ENCODE measurements around the gene CERS3.

Gene CERS3

DNA sequence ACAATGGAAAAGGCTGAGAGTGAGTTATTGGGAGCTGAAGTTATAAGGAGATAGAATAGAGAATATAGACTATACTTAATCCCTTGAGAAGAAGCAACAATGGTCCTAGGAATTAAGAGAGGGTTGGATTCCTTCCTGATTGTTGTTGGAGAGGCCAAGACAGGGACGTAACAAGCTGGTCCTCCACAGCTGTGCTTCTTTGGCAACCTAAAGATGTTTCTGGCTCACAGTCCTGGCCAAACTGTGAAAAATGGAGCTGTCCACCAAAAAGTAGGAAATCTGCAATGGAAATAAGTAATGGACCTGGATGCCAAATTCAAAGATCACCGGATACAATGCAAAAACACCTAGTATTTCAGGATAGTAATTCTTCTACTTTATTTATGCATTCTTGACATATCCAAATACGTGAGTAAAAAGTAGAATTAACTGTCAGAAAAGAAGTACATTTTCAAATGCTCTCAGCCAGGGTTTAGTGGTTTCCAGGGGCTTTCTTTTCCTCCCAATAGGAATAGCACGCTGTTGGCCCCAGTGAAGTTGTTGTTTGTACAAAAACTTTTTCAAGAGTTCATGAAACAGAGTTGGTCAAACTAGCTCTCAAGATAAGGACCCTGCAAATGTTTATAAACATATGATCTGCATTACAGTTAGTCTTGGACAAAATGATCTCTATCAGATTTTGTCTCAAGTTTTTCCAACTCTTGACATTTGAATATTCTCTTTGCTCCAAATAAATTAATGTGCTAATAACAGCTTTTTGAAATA is 28.3 kb downstream of the CERS3 start:
- DNase-seq (ENCODE audit: extremely low read depth, low read depth), result no peak

DNA sequence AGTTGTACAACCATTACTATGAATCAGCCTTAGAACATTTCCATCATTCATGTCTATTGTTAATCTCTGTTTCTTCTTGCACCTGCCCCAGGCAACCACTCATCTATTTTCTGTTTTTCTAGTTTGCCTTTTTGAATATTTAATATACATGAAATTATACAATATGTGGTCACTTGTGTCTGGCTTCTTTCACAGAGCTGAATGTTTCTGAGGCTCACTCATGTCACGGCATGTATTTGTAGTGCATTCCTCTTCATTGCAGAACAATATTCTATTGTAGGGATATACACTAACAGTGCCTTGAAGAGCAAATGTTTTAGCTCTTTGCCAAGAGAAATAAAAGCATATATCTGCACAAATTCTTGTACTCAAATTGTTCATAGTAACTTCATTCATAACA is 32.9 kb downstream of the CERS3 start:
- TF ChIP-seq, protein P1, sequence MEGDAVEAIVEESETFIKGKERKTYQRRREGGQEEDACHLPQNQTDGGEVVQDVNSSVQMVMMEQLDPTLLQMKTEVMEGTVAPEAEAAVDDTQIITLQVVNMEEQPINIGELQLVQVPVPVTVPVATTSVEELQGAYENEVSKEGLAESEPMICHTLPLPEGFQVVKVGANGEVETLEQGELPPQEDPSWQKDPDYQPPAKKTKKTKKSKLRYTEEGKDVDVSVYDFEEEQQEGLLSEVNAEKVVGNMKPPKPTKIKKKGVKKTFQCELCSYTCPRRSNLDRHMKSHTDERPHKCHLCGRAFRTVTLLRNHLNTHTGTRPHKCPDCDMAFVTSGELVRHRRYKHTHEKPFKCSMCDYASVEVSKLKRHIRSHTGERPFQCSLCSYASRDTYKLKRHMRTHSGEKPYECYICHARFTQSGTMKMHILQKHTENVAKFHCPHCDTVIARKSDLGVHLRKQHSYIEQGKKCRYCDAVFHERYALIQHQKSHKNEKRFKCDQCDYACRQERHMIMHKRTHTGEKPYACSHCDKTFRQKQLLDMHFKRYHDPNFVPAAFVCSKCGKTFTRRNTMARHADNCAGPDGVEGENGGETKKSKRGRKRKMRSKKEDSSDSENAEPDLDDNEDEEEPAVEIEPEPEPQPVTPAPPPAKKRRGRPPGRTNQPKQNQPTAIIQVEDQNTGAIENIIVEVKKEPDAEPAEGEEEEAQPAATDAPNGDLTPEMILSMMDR (IDR thresholded peaks at IDR 0.05; ENCODE audit: low read depth, low read length), result no peak
- no peak for DNase-seq (ENCODE audit: extremely low read depth, low read depth)

More for the DNA sequence above, 28.3 kb downstream of the CERS3 start:
- TF ChIP-seq, protein P1 (IDR thresholded peaks at IDR 0.05; ENCODE audit: low read depth, low read length), result no peak

DNA sequence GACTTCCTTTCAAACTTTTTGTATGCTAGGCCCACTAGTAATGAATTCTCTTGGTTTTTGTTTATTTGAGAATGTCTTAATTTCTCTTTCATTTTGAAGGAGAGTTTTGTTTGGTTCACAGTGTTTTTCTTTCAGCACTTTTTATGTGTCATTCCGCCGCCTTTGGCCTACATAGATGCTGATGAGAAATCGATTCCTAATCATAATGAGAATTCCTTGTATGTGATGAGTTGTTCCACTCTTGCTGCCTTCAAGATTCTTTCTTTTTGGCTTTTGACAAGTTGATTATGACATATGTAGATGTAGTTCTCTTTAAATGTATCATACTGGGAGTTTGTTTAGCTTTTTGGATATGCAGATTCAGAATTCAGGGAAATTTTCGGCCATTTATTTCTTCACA is 35.5 kb downstream of the CERS3 start:
- DNase-seq (ENCODE audit: extremely low read depth, low read depth), result no peak

DNA sequence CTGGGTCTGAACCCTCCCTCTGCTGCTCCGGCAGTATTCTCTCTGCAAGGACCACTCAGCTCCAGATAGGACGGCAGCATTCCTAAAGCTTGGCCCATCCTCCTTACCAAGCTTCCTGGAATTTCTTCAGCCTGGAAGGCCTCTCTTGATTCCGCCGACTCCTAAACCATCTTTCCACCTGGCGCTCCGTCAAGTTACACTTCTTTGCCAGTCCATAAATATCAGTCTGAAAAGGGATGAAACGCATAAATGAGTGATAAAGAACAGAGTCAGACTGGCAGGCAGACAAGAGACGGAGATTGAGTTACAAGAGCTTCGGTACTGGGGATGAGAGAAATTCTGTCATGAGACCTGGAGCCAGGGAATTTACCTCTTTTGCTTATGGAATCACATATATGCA is 44.3 kb downstream of the CERS3 start:
- DNase-seq (ENCODE audit: extremely low read depth, low read depth), result no peak
- TF ChIP-seq, protein P1 (IDR thresholded peaks at IDR 0.05; ENCODE audit: low read depth, low read length), result no peak

More for the DNA sequence above, 35.5 kb downstream of the CERS3 start:
- TF ChIP-seq, protein P1 (IDR thresholded peaks at IDR 0.05; ENCODE audit: low read depth, low read length), result no peak

DNA sequence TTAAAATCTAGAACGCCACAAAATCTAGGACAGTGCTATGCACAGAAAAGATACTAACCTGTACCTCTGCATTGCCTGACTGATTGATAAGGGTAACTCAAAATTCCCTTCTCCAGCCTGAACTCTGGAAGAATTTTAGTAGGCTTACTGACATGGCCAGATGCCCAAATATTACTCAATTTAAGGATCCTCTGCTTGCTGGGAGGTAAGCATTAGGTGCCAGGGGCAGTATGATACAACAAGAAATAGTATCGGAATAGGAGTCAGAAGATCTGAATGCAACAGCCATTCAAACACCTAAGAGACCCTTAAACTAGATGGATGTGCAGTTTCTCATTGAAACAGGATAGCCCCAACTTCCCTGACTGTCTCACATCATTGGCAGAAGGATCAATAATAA is 45.4 kb downstream of the CERS3 start:
- TF ChIP-seq, protein P1 (IDR thresholded peaks at IDR 0.05; ENCODE audit: low read depth, low read length), result no peak
- no peak for DNase-seq (ENCODE audit: extremely low read depth, low read depth)

DNA sequence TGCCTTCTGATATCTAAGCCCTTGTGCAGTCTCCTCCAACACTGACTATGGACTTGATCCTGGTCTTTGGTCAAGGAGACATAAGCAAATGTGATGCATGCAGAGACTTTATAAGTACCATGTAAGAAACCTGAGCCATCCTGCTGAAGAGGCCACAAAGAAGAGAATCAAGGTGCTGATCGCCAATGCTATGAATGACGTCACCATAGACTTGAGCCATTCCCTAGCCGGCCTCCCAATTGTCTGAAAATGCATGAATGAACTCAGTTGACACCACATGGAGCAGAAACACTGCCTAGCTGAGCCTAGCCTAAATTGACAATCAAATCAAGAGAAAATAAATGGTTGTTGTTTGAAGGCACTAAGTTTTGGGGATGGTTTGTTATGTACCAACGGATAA is 51.9 kb downstream of the CERS3 start:
- no peak for DNase-seq (ENCODE audit: extremely low read depth, low read depth)
- TF ChIP-seq, protein P1 (IDR thresholded peaks at IDR 0.05; ENCODE audit: low read depth, low read length), result no peak

DNA sequence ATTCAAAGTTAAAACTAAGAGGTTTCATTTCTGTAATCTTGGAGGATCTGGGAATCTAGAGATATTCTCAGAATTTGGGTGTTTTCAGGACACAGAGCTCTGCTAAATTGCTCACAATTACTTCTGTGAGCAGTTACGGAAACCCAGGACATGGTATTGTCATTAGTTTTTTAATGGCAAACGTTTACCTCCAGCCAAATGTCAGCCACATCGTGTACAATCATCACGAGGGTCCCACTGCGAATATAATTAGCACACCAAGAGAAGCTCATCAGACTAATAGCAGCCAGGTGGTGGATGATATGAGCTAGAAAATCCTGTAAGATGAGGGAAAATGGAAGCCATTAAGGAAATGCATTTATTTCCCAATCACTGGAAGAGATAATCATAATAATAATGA is 56.0 kb downstream of the CERS3 start:
- DNase-seq (ENCODE audit: extremely low read depth, low read depth), result no peak
- TF ChIP-seq, protein P1 (IDR thresholded peaks at IDR 0.05; ENCODE audit: low read depth, low read length), result no peak
